ENCODE data around the gene ABCA9.

- TF ChIP-seq, protein P1, sequence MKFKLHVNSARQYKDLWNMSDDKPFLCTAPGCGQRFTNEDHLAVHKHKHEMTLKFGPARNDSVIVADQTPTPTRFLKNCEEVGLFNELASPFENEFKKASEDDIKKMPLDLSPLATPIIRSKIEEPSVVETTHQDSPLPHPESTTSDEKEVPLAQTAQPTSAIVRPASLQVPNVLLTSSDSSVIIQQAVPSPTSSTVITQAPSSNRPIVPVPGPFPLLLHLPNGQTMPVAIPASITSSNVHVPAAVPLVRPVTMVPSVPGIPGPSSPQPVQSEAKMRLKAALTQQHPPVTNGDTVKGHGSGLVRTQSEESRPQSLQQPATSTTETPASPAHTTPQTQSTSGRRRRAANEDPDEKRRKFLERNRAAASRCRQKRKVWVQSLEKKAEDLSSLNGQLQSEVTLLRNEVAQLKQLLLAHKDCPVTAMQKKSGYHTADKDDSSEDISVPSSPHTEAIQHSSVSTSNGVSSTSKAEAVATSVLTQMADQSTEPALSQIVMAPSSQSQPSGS (CRISPR knock-in tag; IDR thresholded peaks at IDR 0.05) = no peak
- TF ChIP-seq MTA3 (IDR thresholded peaks at IDR 0.05; ENCODE audit: borderline replicate concordance) (no peak), STAT5A (IDR thresholded peaks at IDR 0.05; ENCODE audit: borderline replicate concordance, low read length) (no peak), HEY1 (CRISPR knock-in tag; IDR thresholded peaks at IDR 0.05; ENCODE audit: borderline replicate concordance) (no peak), SP2 (IDR thresholded peaks at IDR 0.05; ENCODE audit: extremely low read depth, low read depth, low read length, poor library complexity, severe bottlenecking) (no peak), ZNF121 (CRISPR knock-in tag; conservative IDR thresholded peaks at IDR 0.05) (no peak), ZNF263 (CRISPR knock-in tag; IDR thresholded peaks at IDR 0.05; ENCODE audit: borderline replicate concordance) (no peak), PCBP2 (IDR thresholded peaks at IDR 0.05; ENCODE audit: low read depth, low read length, poor library complexity, severe bottlenecking) (no peak), ZNF12 (CRISPR knock-in tag; IDR thresholded peaks at IDR 0.05) (no peak), MIER1 (IDR thresholded peaks at IDR 0.05; ENCODE audit: low read depth) (no peak), JUND (IDR thresholded peaks at IDR 0.05; ENCODE audit: borderline replicate concordance, low read depth, low read length) (no peak), JUND (tag; IDR thresholded peaks at IDR 0.05; ENCODE audit: borderline replicate concordance, low read depth, low read length) (no peak), POLR2A (conservative IDR thresholded peaks at IDR 0.05) (no peak), SREBF2 (CRISPR knock-in tag; IDR thresholded peaks at IDR 0.05) (no peak)
- TF ChIP-seq, protein P2, sequence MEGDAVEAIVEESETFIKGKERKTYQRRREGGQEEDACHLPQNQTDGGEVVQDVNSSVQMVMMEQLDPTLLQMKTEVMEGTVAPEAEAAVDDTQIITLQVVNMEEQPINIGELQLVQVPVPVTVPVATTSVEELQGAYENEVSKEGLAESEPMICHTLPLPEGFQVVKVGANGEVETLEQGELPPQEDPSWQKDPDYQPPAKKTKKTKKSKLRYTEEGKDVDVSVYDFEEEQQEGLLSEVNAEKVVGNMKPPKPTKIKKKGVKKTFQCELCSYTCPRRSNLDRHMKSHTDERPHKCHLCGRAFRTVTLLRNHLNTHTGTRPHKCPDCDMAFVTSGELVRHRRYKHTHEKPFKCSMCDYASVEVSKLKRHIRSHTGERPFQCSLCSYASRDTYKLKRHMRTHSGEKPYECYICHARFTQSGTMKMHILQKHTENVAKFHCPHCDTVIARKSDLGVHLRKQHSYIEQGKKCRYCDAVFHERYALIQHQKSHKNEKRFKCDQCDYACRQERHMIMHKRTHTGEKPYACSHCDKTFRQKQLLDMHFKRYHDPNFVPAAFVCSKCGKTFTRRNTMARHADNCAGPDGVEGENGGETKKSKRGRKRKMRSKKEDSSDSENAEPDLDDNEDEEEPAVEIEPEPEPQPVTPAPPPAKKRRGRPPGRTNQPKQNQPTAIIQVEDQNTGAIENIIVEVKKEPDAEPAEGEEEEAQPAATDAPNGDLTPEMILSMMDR (IDR thresholded peaks at IDR 0.05 in 2 of 3, conservative IDR thresholded peaks at IDR 0.05 in 1 of 3; ENCODE audit: insufficient read depth in 2 of 3, low read depth in 1 of 3, low read length in 3 of 3) = no peak
Measured at GRCh38 chr17:69055334-69055733, 5.4 kb downstream of the ABCA9 start.
